ENCODE results near the gene LONP1.

DNA sequence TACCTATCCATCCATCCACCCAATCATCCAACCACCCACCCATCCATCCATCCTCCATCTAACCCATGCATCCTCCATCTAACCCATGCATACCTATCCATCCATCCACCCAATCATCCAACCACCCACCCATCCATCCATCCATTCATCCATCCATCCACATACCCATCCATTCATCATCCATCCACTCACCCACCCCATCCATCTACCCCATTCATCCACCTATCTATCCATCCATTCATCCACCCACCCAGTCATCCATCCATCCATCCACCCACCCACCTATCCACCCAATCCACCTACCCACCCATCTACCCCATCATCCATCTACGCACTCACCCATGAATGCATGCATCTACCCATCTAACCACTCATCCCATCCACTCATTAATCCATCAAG is 46.2 kb downstream of the LONP1 start:
- no peak for TF ChIP-seq POLR2AphosphoS5 (IDR thresholded peaks at IDR 0.05; ENCODE audit: low read depth)
- no peak for TF ChIP-seq CTCF (IDR thresholded peaks at IDR 0.05; ENCODE audit: insufficient read depth, low read length)
